H9 (cell line): ENCODE measurements around the gene KLHL2. TPM values are rescaled to one million over a fixed set of nuclear protein-coding genes. Genes with fewer than 3 reads are reported as not detected.
"Not testable (repeated sequence)": the region's sequence is repeated elsewhere in the genome, so short reads cannot be mapped to it uniquely, and the experiment has no call there.

ENCODE experiments used
- DNase-seq: peaks from one replicate; pipeline ENCODE4 v3.0.0-alpha.2; 2017
- H2AFZ ChIP-seq: one replicate; pipeline ENCODE4 v1.6.1; 2013; ENCODE audit warnings: mild to moderate bottlenecking, low read length, control low read depth, moderate library complexity
- H2AK5ac ChIP-seq: 2 replicates; pipeline ENCODE4 v1.6.1; 2013; ENCODE audit warnings: low read length, control low read depth, mixed read lengths; ENCODE audit not compliant: insufficient read length
- H2BK120ac ChIP-seq: one replicate; pipeline ENCODE4 v1.6.1; 2013; ENCODE audit warnings: low read depth, mild to moderate bottlenecking, low read length, control low read depth, inconsistent platforms; ENCODE audit not compliant: poor library complexity, severe bottlenecking
- H2BK12ac ChIP-seq: 2 replicates; pipeline ENCODE4 v1.6.1; 2013; ENCODE audit warnings: low read length, control low read depth, mixed read lengths, low read depth; ENCODE audit not compliant: insufficient read length
- H2BK15ac ChIP-seq: 2 replicates; pipeline ENCODE4 v1.6.1; 2013; ENCODE audit warnings: low read depth, low read length, control low read depth
- H2BK20ac ChIP-seq: one replicate; pipeline ENCODE4 v1.6.1; 2013; ENCODE audit warnings: low read depth, mild to moderate bottlenecking, low read length, control low read depth, inconsistent platforms; ENCODE audit not compliant: poor library complexity, severe bottlenecking
- H2BK5ac ChIP-seq: 2 replicates; pipeline ENCODE4 v1.6.1; 2013; ENCODE audit warnings: low read length, control low read depth, mixed read lengths; ENCODE audit not compliant: insufficient read length
- H3K14ac ChIP-seq: 2 replicates; pipeline ENCODE4 v1.6.1; 2013; ENCODE audit warnings: low read length, control low read depth; ENCODE audit not compliant: insufficient read depth
- H3K18ac ChIP-seq: 2 replicates; pipeline ENCODE4 v1.6.1; 2013; ENCODE audit warnings: low read depth, mild to moderate bottlenecking, mixed read lengths, low read length, control low read depth; ENCODE audit not compliant: insufficient read length
- H3K23ac ChIP-seq: 2 replicates; pipeline ENCODE4 v1.6.1; 2013; ENCODE audit warnings: low read length, control low read depth, mixed read lengths, low read depth; ENCODE audit not compliant: insufficient read length
- H3K23me2 ChIP-seq: 2 replicates; pipeline ENCODE4 v1.6.1; 2013; ENCODE audit warnings: low read depth, mild to moderate bottlenecking, mixed read lengths, low read length, control low read depth; ENCODE audit not compliant: insufficient read length, poor library complexity, severe bottlenecking
- H3K27ac ChIP-seq: 2 replicates; pipeline ENCODE4 v1.5.1; 2013; ENCODE audit warnings: low read length, control low read depth, mixed read lengths, low read depth; ENCODE audit not compliant: insufficient read length
- H3K27me3 ChIP-seq: 2 replicates; pipeline ENCODE4 v1.6.1; 2013; ENCODE audit warnings: low read length, control low read depth, inconsistent platforms; ENCODE audit not compliant: insufficient read depth
- H3K4ac ChIP-seq: 2 replicates; pipeline ENCODE4 v1.6.1; 2013; ENCODE audit warnings: low read depth, mild to moderate bottlenecking, control low read depth, inconsistent platforms, low read length, moderate library complexity
- H3K4me1 ChIP-seq: 2 replicates; pipeline ENCODE4 v1.6.1; 2013; ENCODE audit warnings: low read length, control low read depth, inconsistent platforms; ENCODE audit not compliant: insufficient read depth
- H3K4me2 ChIP-seq: 2 replicates; pipeline ENCODE4 v1.6.1; 2013; ENCODE audit warnings: low read length, control low read depth, mixed read lengths; ENCODE audit not compliant: insufficient read length, insufficient read depth
- H3K56ac ChIP-seq: 2 replicates; pipeline ENCODE4 v1.6.1; 2013; ENCODE audit warnings: low read depth, mild to moderate bottlenecking, mixed read lengths, low read length, control low read depth; ENCODE audit not compliant: insufficient read length
- H3K79me1 ChIP-seq: 2 replicates; pipeline ENCODE4 v1.6.1; 2013; ENCODE audit warnings: low read depth, mild to moderate bottlenecking, moderate library complexity, low read length, control low read depth, inconsistent platforms; ENCODE audit not compliant: insufficient read depth, poor library complexity, severe bottlenecking
- H3K79me2 ChIP-seq: 2 replicates; pipeline ENCODE4 v1.6.1; 2013; ENCODE audit warnings: low read length, control low read depth, inconsistent platforms; ENCODE audit not compliant: insufficient read depth
- H3K9ac ChIP-seq: 2 replicates; pipeline ENCODE4 v1.6.1; 2013; ENCODE audit warnings: low read length, control low read depth, mixed read lengths; ENCODE audit not compliant: insufficient read length; ENCODE audit errors: extremely low read depth
- H3K9me3 ChIP-seq: one replicate; pipeline ENCODE4 v1.6.1; 2013; ENCODE audit warnings: low read depth, low read length, inconsistent platforms; ENCODE audit not compliant: control insufficient read depth
- H3T11ph ChIP-seq: one replicate; pipeline ENCODE4 v1.6.1; 2013; ENCODE audit warnings: mild to moderate bottlenecking, low read length, control low read depth, inconsistent platforms
- H4K20me1 ChIP-seq: one replicate; pipeline ENCODE4 v1.6.1; 2013; ENCODE audit not compliant: control insufficient read depth, insufficient read length, insufficient read depth
- H4K5ac ChIP-seq: 2 replicates; pipeline ENCODE4 v1.6.1; 2013; ENCODE audit warnings: low read depth, mild to moderate bottlenecking, mixed read lengths, low read length, control low read depth; ENCODE audit not compliant: insufficient read length
- H4K8ac ChIP-seq: replicated peaks from 2 replicates; pipeline ENCODE4 v1.6.1; 2013; ENCODE audit warnings: low read length, control low read depth, mixed read lengths, low read depth; ENCODE audit not compliant: insufficient read length
- H4K91ac ChIP-seq: 2 replicates; pipeline ENCODE4 v1.6.1; 2013; ENCODE audit warnings: low read depth, mild to moderate bottlenecking, moderate library complexity, mixed read lengths, low read length, control low read depth; ENCODE audit not compliant: insufficient read length
- H3K27ac Mint-ChIP-seq, 3 experiments: 2 replicates in 2 of 3; 3 replicates in 1 of 3; pipeline ENCODE4 v1.8.0; 2020 to 2021; ENCODE audit warnings: mixed read lengths in 3 of 3, mild to moderate bottlenecking in 1 of 3, moderate library complexity in 1 of 3
- H3K27me3 Mint-ChIP-seq: 2 replicates; pipeline ENCODE4 v1.8.0; 2021; ENCODE audit warnings: low read depth, mild to moderate bottlenecking, moderate library complexity, mixed read lengths
- H3K36me3 Mint-ChIP-seq, 3 experiments: 2 replicates in 2 of 3; 3 replicates in 1 of 3; pipeline ENCODE4 v1.8.0; 2020 to 2021; ENCODE audit warnings: low read depth in 3 of 3, mixed read lengths in 3 of 3; ENCODE audit not compliant: insufficient read depth in 1 of 3
- H3K4me1 Mint-ChIP-seq, 2 experiments: 2 replicates each; pipeline ENCODE4 v1.8.0; 2020; ENCODE audit warnings: mixed read lengths in 2 of 2
- H3K4me3 Mint-ChIP-seq, 2 experiments: 2 replicates in 1 of 2; 3 replicates in 1 of 2; pipeline ENCODE4 v1.8.0; 2020 to 2021; ENCODE audit warnings: mild to moderate bottlenecking in 2 of 2, mixed read lengths in 2 of 2, moderate library complexity in 1 of 2
- H3K9me3 Mint-ChIP-seq, 2 experiments: 2 replicates in 1 of 2; 3 replicates in 1 of 2; pipeline ENCODE4 v1.8.0; 2020; ENCODE audit warnings: mild to moderate bottlenecking in 2 of 2, mixed read lengths in 2 of 2, moderate library complexity in 1 of 2
- WGBS: extraction: QIAGEN DNeasy Blood & Tissue Kit; methylation state at CpG from one replicate; pipeline ENCODE4 v1.1.7; 2013; ENCODE audit warnings: missing lambda C conversion rate, low lambda C conversion rate, mixed read lengths; ENCODE audit not compliant: insufficient read length; ENCODE audit errors: extremely low coverage; 5-methylcytosine and 5-hydroxymethylcytosine counted together
- total RNA-seq: library from RNA; stranded (reverse); gene quantifications from 2 replicates; pipeline ENCODE4 v1.2.1, GENCODE V29; 2021

Gene KLHL2
- total RNA-seq, 1 experiment from 2014 or later = 14.3 TPM

- not testable (repeated sequence) for H2AFZ ChIP-seq, H2BK15ac ChIP-seq, H2BK120ac ChIP-seq, H4K5ac ChIP-seq, H3K56ac ChIP-seq, H3K79me1 ChIP-seq, H3K23me2 ChIP-seq, H3T11ph ChIP-seq, H3K4me3 Mint-ChIP-seq, H4K8ac ChIP-seq, H3K27ac Mint-ChIP-seq, H2BK5ac ChIP-seq, H2AK5ac ChIP-seq, H3K27ac ChIP-seq, H3K9ac ChIP-seq, H3K14ac ChIP-seq, H2BK20ac ChIP-seq, H2BK12ac ChIP-seq, H3K79me2 ChIP-seq, H3K9me3 ChIP-seq, H3K4ac ChIP-seq, H4K20me1 ChIP-seq, H3K27me3 Mint-ChIP-seq, H4K91ac ChIP-seq, DNase-seq, H3K18ac ChIP-seq, H3K4me1 ChIP-seq, H3K23ac ChIP-seq, H3K4me2 ChIP-seq, H3K4me1 Mint-ChIP-seq, H3K27me3 ChIP-seq
- H3K9me3 Mint-ChIP-seq = peaks cover 7 to 15% of the 10 kb centered on the region in 2 experiments; a peak in 4 of 5 replicates
- no CpG with 5 or more reads among the region's 7 CpGs for WGBS
- H3K36me3 Mint-ChIP-seq = peaks cover 21 to 32% (median 31%) of the 10 kb centered on the region in 3 experiments
Observed at GRCh38 chr4:165269931-165270330, 62.6 kb downstream of the KLHL2 start.

DNA sequence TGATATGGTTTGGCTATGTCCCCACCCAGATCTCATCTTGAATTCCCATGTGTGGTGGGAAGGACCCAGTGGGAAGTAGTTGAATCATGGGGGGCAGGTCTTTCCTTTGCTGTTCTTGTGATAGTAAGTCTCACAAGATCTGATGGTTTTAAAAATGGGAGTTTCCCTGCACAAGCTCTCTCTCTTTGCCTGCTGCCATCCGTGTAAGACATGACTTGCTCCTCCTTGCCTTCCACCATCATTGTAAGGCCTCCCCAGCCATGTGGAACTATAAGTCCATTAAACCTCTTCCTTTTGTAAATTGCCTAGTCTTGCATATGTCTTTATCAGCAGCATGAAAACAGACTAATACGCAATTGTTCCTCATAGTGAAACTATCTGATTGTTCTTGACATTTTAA, 66.1 kb downstream of the KLHL2 start:
- not testable (repeated sequence) for H2BK20ac ChIP-seq, H3K4me1 Mint-ChIP-seq, H3K27ac ChIP-seq, H3K4ac ChIP-seq, H3K79me1 ChIP-seq, H2BK12ac ChIP-seq, H2AFZ ChIP-seq, H3K27me3 ChIP-seq, H2BK5ac ChIP-seq, H3K4me2 ChIP-seq, H4K91ac ChIP-seq, H3K14ac ChIP-seq, H4K20me1 ChIP-seq, H2AK5ac ChIP-seq, H3K23me2 ChIP-seq, H3K27ac Mint-ChIP-seq, H3K56ac ChIP-seq, H4K5ac ChIP-seq, H3T11ph ChIP-seq, H3K9ac ChIP-seq, H3K9me3 ChIP-seq, H4K8ac ChIP-seq, H2BK15ac ChIP-seq, H3K27me3 Mint-ChIP-seq, H3K23ac ChIP-seq, H3K4me3 Mint-ChIP-seq, H2BK120ac ChIP-seq, H3K79me2 ChIP-seq, DNase-seq, H3K18ac ChIP-seq, H3K4me1 ChIP-seq
- H3K36me3 Mint-ChIP-seq = peaks cover 19 to 35% (median 26%) of the 10 kb centered on the region in 3 experiments
- H3K9me3 Mint-ChIP-seq = peaks cover 7 to 15% of the 10 kb centered on the region in 2 experiments; a peak in 4 of 5 replicates
- no CpG with 5 or more reads among the region's 2 CpGs for WGBS
